GM23338 (cell line): ENCODE results near the gene ZFAND6. TPM values are rescaled to one million over a fixed set of nuclear protein-coding genes. Genes with fewer than 3 reads are reported as not detected.
"Not testable (repeated sequence)": the region's sequence is repeated elsewhere in the genome, so short reads cannot be mapped to it uniquely, and the experiment has no call there.

Experiments
- ATAC-seq: fragments of 200-7000 bp; cut with Tn5 transposase; 3 replicates; pipeline ENCODE4 v1.9.1; 2020
- DNase-seq: peaks from one replicate; pipeline ENCODE4 v3.0.0-alpha.2; 2015; ENCODE audit warnings: low spot score
- H2AFZ ChIP-seq: fragments of 200-600 bp; sonication (generic); 2 replicates; pipeline ENCODE4 v1.8.0; 2016; ENCODE audit warnings: antibody characterized with exemption, mild to moderate bottlenecking, moderate library complexity
- H3F3A ChIP-seq: fragments of 200-600 bp; sonication (generic); replicated peaks from 2 replicates; pipeline ENCODE4 v1.8.0; 2017; ENCODE audit warnings: antibody characterized with exemption, mixed run types, low read depth
- H3K27ac ChIP-seq: fragments of 200-600 bp; sonication (generic); 2 replicates; pipeline ENCODE4 v1.6.1; 2016; ENCODE audit warnings: low read depth
- H3K27me3 ChIP-seq: fragments of 200-600 bp; sonication (generic); 2 replicates; pipeline ENCODE4 v1.8.0; 2016; ENCODE audit warnings: mild to moderate bottlenecking, mixed run types, moderate library complexity; ENCODE audit not compliant: insufficient read depth
- H3K36me3 ChIP-seq: fragments of 200-600 bp; sonication (generic); 2 replicates; pipeline ENCODE4 v1.8.0; 2016; ENCODE audit warnings: mild to moderate bottlenecking; ENCODE audit not compliant: insufficient read depth
- H3K4me1 ChIP-seq: fragments of 200-600 bp; sonication (generic); 2 replicates; pipeline ENCODE4 v1.8.0; 2016; ENCODE audit warnings: mild to moderate bottlenecking, moderate library complexity; ENCODE audit not compliant: insufficient read depth
- H3K4me2 ChIP-seq: fragments of 200-600 bp; sonication (generic); 2 replicates; pipeline ENCODE4 v1.7.1; 2017; ENCODE audit warnings: mixed run types
- H3K4me3 ChIP-seq: fragments of 200-600 bp; sonication (generic); 2 replicates; pipeline ENCODE4 v1.6.1; 2016; ENCODE audit warnings: mixed run types
- H3K79me2 ChIP-seq: fragments of 200-600 bp; sonication (generic); replicated peaks from 2 replicates; pipeline ENCODE4 v1.8.0; 2017; ENCODE audit warnings: mild to moderate bottlenecking; ENCODE audit not compliant: insufficient read depth
- H3K9me2 ChIP-seq: fragments of 200-600 bp; sonication (generic); 2 replicates; pipeline ENCODE4 v1.8.0; 2017; ENCODE audit not compliant: insufficient read depth
- H4K20me1 ChIP-seq: fragments of 200-600 bp; sonication (generic); replicated peaks from 2 replicates; pipeline ENCODE4 v1.8.0; 2017; ENCODE audit warnings: mild to moderate bottlenecking; ENCODE audit not compliant: insufficient read depth
- H3K27ac Mint-ChIP-seq: 2 replicates; pipeline ENCODE4 v1.8.0; 2020; ENCODE audit warnings: inconsistent platforms, mild to moderate bottlenecking, moderate library complexity, mixed read lengths
- H3K27me3 Mint-ChIP-seq: 3 replicates; pipeline ENCODE4 v1.8.0; 2022; ENCODE audit warnings: low read depth, mild to moderate bottlenecking, moderate library complexity, mixed read lengths, inconsistent platforms; ENCODE audit not compliant: insufficient read depth, poor library complexity
- H3K36me3 Mint-ChIP-seq: 3 replicates; pipeline ENCODE4 v1.8.0; 2021; ENCODE audit warnings: low read depth, mild to moderate bottlenecking, inconsistent platforms, moderate library complexity, mixed read lengths
- H3K4me1 Mint-ChIP-seq: 3 replicates; pipeline ENCODE4 v1.8.0; 2020; ENCODE audit warnings: mild to moderate bottlenecking, inconsistent platforms, mixed read lengths
- H3K4me3 Mint-ChIP-seq: 3 replicates; pipeline ENCODE4 v1.8.0; 2021; ENCODE audit warnings: moderate library complexity, mild to moderate bottlenecking, inconsistent platforms, mixed read lengths
- H3K9me3 Mint-ChIP-seq: 3 replicates; pipeline ENCODE4 v1.8.0; 2020; ENCODE audit warnings: moderate library complexity, mild to moderate bottlenecking, inconsistent platforms, mixed read lengths
- CREB1 ChIP-seq: fragments of 250-450 bp; sonication (Bioruptor Pico); IDR thresholded peaks from 2 replicates; pipeline ENCODE4 v1.5.0; 2020; ENCODE audit warnings: low read depth, mild to moderate bottlenecking, moderate library complexity
- CTCF ChIP-seq, 2 experiments: fragments of 200-600 bp in 1 of 2; sonication (generic) in 1 of 2; conservative IDR thresholded peaks; 2 replicates each; pipeline versions ENCODE4 v1.5.1 to v1.6.1; 2016 to 2017; ENCODE audit warnings: antibody characterized with exemption in 2 of 2, low read depth in 2 of 2, mild to moderate bottlenecking in 2 of 2, moderate library complexity in 1 of 2
- ETS1 ChIP-seq: IDR thresholded peaks from 2 replicates; pipeline ENCODE4 v1.6.1; 2016; ENCODE audit warnings: antibody characterized with exemption
- EZH2phosphoT487 ChIP-seq: fragments of 200-600 bp; sonication (generic); IDR thresholded peaks from one replicate; pipeline ENCODE4 v1.8.1; 2018; ENCODE audit warnings: antibody characterized with exemption; ENCODE audit not compliant: unreplicated experiment
- JUNB ChIP-seq: IDR thresholded peaks from one replicate; pipeline ENCODE4 v1.6.1; 2016; ENCODE audit warnings: antibody characterized with exemption; ENCODE audit not compliant: unreplicated experiment
- NANOG ChIP-seq: IDR thresholded peaks from 2 replicates; pipeline ENCODE4 v1.6.1; 2016; ENCODE audit warnings: antibody characterized with exemption, borderline replicate concordance
- POLR2AphosphoS5 ChIP-seq: IDR thresholded peaks from 2 replicates; pipeline ENCODE4 v1.6.1; 2016; ENCODE audit warnings: antibody characterized with exemption, low read depth
- REST ChIP-seq: IDR thresholded peaks from one replicate; pipeline ENCODE4 v1.6.1; 2018; ENCODE audit warnings: antibody characterized with exemption; ENCODE audit not compliant: unreplicated experiment
- STAT1 ChIP-seq: IDR thresholded peaks from one replicate; pipeline ENCODE4 v1.6.1; 2016; ENCODE audit warnings: antibody characterized with exemption; ENCODE audit not compliant: unreplicated experiment
- ZNF114 ChIP-seq: fragments of 250-450 bp; sonication (Bioruptor Pico); IDR thresholded peaks from 2 replicates; pipeline ENCODE4 v1.5.0; 2020; ENCODE audit warnings: mild to moderate bottlenecking, moderate library complexity
- ZNF331 ChIP-seq: fragments of 250-450 bp; sonication (Bioruptor Pico); IDR thresholded peaks from 2 replicates; pipeline ENCODE4 v1.5.0; 2020; ENCODE audit warnings: low read depth, mild to moderate bottlenecking, moderate library complexity
- polyA plus RNA-seq: library from polyadenylated mRNA; unstranded; fragments of >200 nt; fragmentation: Nextera tagmentation; extraction: Ambion mirVana; gene quantifications from 2 replicates; pipeline ENCODE4 v1.2.1, GENCODE V29; 2016
- total RNA-seq: library from RNA; depleted of rRNA; stranded (reverse); fragments of >200 nt; shearing (Covaris generic); gene quantifications from 2 replicates; pipeline ENCODE4 v1.2.3, GENCODE V29; 2014

The ZFAND6 gene
- total and polyA plus RNA-seq, 2 experiments from 2014 or later = 205 to 292 TPM

- no peak overlapping the region for H3K4me3 Mint-ChIP-seq
- H3K27ac ChIP-seq = no peak overlapping the region
- ATAC-seq (no peak), DNase-seq (no peak)
- no peak for TF ChIP-seq CREB1
- H3K4me3 ChIP-seq = no peak overlapping the region
- H3K9me3 Mint-ChIP-seq = no peaks in the 10 kb centered on the region
- no peaks in the 10 kb centered on the region for H3K9me2 ChIP-seq
- no peak overlapping the region for H3K4me2 ChIP-seq
- no peaks in the 10 kb centered on the region; the same call in 2 of the 3 replicates for H3K4me1 Mint-ChIP-seq
- H3F3A ChIP-seq = no peaks in the 10 kb centered on the region
- no peak overlapping the region for H2AFZ ChIP-seq
- H4K20me1 ChIP-seq = peaks cover 46% of the 10 kb centered on the region
- H3K36me3 ChIP-seq = no peaks in the 10 kb centered on the region
- no peaks in the 10 kb centered on the region for H3K4me1 ChIP-seq
- peaks cover 96% of the 10 kb centered on the region for H3K79me2 ChIP-seq
- 0 out of 3 replicates have a peak, but pooled peaks cover 3% of the 10 kb centered on the region for H3K36me3 Mint-ChIP-seq
- H3K27me3 Mint-ChIP-seq = no peaks in the 10 kb centered on the region
- H3K27ac Mint-ChIP-seq = no peak overlapping the region
- H3K27me3 ChIP-seq = no peaks in the 10 kb centered on the region
Observed at GRCh38 chr15:80099241-80099640, 39.8 kb downstream of the ZFAND6 start.

GRCh38 chr15:80099662-80100061, 40.2 kb downstream of the ZFAND6 start:
- not testable (repeated sequence) for H3F3A ChIP-seq, H3K9me3 Mint-ChIP-seq, H3K4me1 Mint-ChIP-seq, H3K4me2 ChIP-seq, H2AFZ ChIP-seq, H3K4me1 ChIP-seq, H3K4me3 Mint-ChIP-seq, H3K9me2 ChIP-seq, H3K27me3 Mint-ChIP-seq, H3K36me3 Mint-ChIP-seq, H3K4me3 ChIP-seq, H3K27ac Mint-ChIP-seq, ATAC-seq, H3K27me3 ChIP-seq, DNase-seq, H3K27ac ChIP-seq, H3K36me3 ChIP-seq
- Histone ChIP-seq H3K79me2 (peaks cover 96% of the 10 kb centered on the region), H4K20me1 (peaks cover 44% of the 10 kb centered on the region)

GRCh38 chr15:80100247-80100646, 40.8 kb downstream of the ZFAND6 start:
- no peaks in the 10 kb centered on the region for H3K9me3 Mint-ChIP-seq
- TF ChIP-seq ZNF114 (CRISPR knock-in tag) (no peak), ZNF331 (CRISPR knock-in tag) (no peak), EZH2phosphoT487 (no peak), NANOG (no peak), ETS1 (no peak), REST (no peak), CREB1 (no peak), CTCF (conservative IDR thresholded peaks at IDR 0.05; ENCODE audit: low read depth in 2 of 2) (no peak), STAT1 (no peak), JUNB (no peak), POLR2AphosphoS5 (no peak)

More at GRCh38 chr15:80100247-80100646, 40.8 kb downstream of the ZFAND6 start:
- no peaks in the 10 kb centered on the region for H3K27me3 Mint-ChIP-seq
- Histone ChIP-seq H3K4me3 (no peak overlapping the region), H3K27ac (no peak overlapping the region), H3F3A (no peaks in the 10 kb centered on the region), H3K4me1 (no peaks in the 10 kb centered on the region), H3K36me3 (no peaks in the 10 kb centered on the region), H3K27me3 (no peaks in the 10 kb centered on the region), H3K9me2 (no peaks in the 10 kb centered on the region), H3K4me2 (no peak overlapping the region), H4K20me1 (peaks cover 38% of the 10 kb centered on the region), H2AFZ (no peak overlapping the region), H3K79me2 (peaks cover 96% of the 10 kb centered on the region)
- peaks cover 5% of the 10 kb centered on the region; the same call in 1 of the 3 replicates for H3K36me3 Mint-ChIP-seq
- H3K4me1 Mint-ChIP-seq = no peaks in the 10 kb centered on the region; the same call in 2 of the 3 replicates
- no peak for DNase-seq
- ATAC-seq = no peak
- no peak overlapping the region for H3K4me3 Mint-ChIP-seq
- no peak overlapping the region for H3K27ac Mint-ChIP-seq
